Heart right ventricle (tissue), 16 donors: ENCODE measurements around the gene ZBTB46. TPM values are rescaled to one million over a fixed set of nuclear protein-coding genes. Genes with fewer than 3 reads are reported as not detected.

Experiments used
- ATAC-seq, 8 donors: fragments of 200-7000 bp; cut with Tn5 transposase; one replicate each; pipeline ENCODE4 v1.9.1; 2020; ENCODE audit warnings: mild to moderate bottlenecking in 8 of 8, moderate library complexity in 8 of 8, moderate number of reproducible peaks in 1 of 8
- DNase-seq, 2 donors: peaks; one replicate each; pipeline ENCODE4 v3.0.0-alpha.2; 2020
- H3K27ac ChIP-seq, 10 donors: fragments of 200-600 bp; sonication (generic) in 2 of 10; one replicate each; pipeline versions ENCODE4 v1.5.0 to v1.8.0; 2020 to 2022; ENCODE audit warnings: mild to moderate bottlenecking in 3 of 10
- H3K27me3 ChIP-seq, 7 donors: fragments of 200-600 bp; one replicate each; pipeline ENCODE4 v1.8.0; 2021 to 2022; ENCODE audit warnings: mild to moderate bottlenecking in 2 of 7
- H3K36me3 ChIP-seq, 9 donors: fragments of 200-600 bp; sonication (generic) in 1 of 9; one replicate each; pipeline versions ENCODE4 v1.5.0 to v1.8.0; 2020 to 2022; ENCODE audit warnings: mild to moderate bottlenecking in 2 of 9
- H3K4me1 ChIP-seq, 9 donors: fragments of 200-600 bp; sonication (generic) in 1 of 9; one replicate each; pipeline versions ENCODE4 v1.5.0 to v1.8.0; 2020 to 2022; ENCODE audit warnings: mild to moderate bottlenecking in 4 of 9
- H3K4me3 ChIP-seq, 10 donors: fragments of 200-600 bp; sonication (generic) in 2 of 10; one replicate each; pipeline versions ENCODE4 v1.5.0 to v1.8.0; 2020 to 2022; ENCODE audit warnings: mild to moderate bottlenecking in 7 of 10, moderate library complexity in 2 of 10
- H3K9me3 ChIP-seq, 11 donors: fragments of 200-600 bp in 10 of 11; sonication (generic) in 2 of 11; one replicate each; pipeline versions ENCODE4 v1.5.0 to v1.8.0; 2013 to 2022; ENCODE audit warnings: mild to moderate bottlenecking in 2 of 11, control low read depth in 1 of 11, moderate library complexity in 1 of 11
- WGBS, 2 donors: extraction: QIAGEN DNeasy Blood & Tissue Kit; methylation state at CpG; one replicate each; pipeline ENCODE4 v1.1.7; 2013; ENCODE audit warnings: inconsistent platforms in 1 of 2; 5-methylcytosine and 5-hydroxymethylcytosine counted together
- intact Hi-C, 10 donors: fragments of 100-400 bp; cut with DNase I; formaldehyde crosslinking; loops; one replicate each; pipeline versions ENCODE4 v1.11.1 to v1.14.2; 2022
- polyA plus RNA-seq, 2 donors: library from polyadenylated mRNA; stranded (reverse); fragments of 200-250 nt; gene quantifications; one replicate each; pipeline ENCODE4 v1.2.3, GENCODE V29; 2013
- total RNA-seq, 10 donors: library from RNA; stranded (reverse); fragmentation: NEBNext Ultra II Directional in 3 of 10; extraction: Animal tissue kit (Norgen Biotek cat#: 25700) in 3 of 10; gene quantifications; one replicate each; pipeline versions ENCODE4 v1.2.1 to v1.2.4, GENCODE V29; 2021 to 2023
- TF ChIP-seq, protein P1 (sequence below), 9 donors: fragments of 200-600 bp; sonication (generic) in 2 of 9; IDR thresholded peaks; one replicate each; pipeline versions ENCODE4 v1.5.0 to v1.8.0; 2021 to 2022; ENCODE audit warnings: antibody characterized with exemption in 9 of 9, mild to moderate bottlenecking in 5 of 9, moderate library complexity in 1 of 9
- donor health status: Arrhythmogenic right ventricular cardiomyopathy.
- donor health status: ischemic (EF 13 %, LVEDD 7.1; RV severe dilation, severe dysfunction).
- donor health status: healthy with polysubstance abuse.
- donor health status: DM: no; HTN: yes; CAD: no.
- donor health status: DM: no; HTN: no; CAD: no.
- donor health status: ischemic (EF 25% LVEDD 6.9; RV normal size, moderate dysfunction).
- donor health status: ischemic (EF 25% LVEDD 5.7; RV mildly dilated, moderate dysfunction).
- donor health status: healthy.
- donor health status: DM: yes; HTN: yes; CAD: no.
- donor health status: Ischemic cardiomyopathy.
- donor health status: ischemic (EF 35%, LVEDD 5.7; RV mildly dilated, moderate dysfunction).
- donor health status: nonischemic (EF 11% LVEDD 7.7; RV severe dilation, severe dysfunction).
- donor health status: DM: yes; HTN: yes; CAD: no.
- donor health status: PGD.
- donor health status: ischemic (EF 29% LVEDD 5.4; RV normal size, mild dysfunction).
- donor health status: nonischemic (EF 23%, LVEDD 6.1; RV moderate dilation, normal function).

Gene ZBTB46
- total and polyA plus RNA-seq, 12 donors = 5.6 to 25.4 (median 14.4) TPM

DNA sequence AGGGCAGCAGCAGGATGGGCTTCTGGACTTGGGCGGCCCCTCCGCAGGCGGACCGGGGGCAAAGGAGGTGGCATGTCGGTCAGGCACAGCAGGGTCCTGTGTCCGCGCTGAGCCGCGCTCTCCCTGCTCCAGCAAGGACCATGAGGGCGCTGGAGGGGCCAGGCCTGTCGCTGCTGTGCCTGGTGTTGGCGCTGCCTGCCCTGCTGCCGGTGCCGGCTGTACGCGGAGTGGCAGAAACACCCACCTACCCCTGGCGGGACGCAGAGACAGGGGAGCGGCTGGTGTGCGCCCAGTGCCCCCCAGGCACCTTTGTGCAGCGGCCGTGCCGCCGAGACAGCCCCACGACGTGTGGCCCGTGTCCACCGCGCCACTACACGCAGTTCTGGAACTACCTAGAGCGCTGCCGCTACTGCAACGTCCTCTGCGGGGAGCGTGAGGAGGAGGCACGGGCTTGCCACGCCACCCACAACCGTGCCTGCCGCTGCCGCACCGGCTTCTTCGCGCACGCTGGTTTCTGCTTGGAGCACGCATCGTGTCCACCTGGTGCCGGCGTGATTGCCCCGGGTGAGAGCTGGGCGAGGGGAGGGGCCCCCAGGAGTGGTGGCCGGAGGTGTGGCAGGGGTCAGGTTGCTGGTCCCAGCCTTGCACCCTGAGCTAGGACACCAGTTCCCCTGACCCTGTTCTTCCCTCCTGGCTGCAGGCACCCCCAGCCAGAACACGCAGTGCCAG, 134.3 kb downstream of the ZBTB46 start, which contains the start of gene TNFRSF6B:
TNFRSF6B (plus strand) TSS at position 25 of the 729 bp plus-strand sequence; CDS start at position 141, 116 bp downstream.
- no peaks in the 10 kb centered on the region for H3K9me3 ChIP-seq
- peaks cover 0 to 64% (median 5%) of the 10 kb centered on the region in 9 donors for H3K36me3 ChIP-seq
- peak in 6 of 8 donors; percentile 0 to 15 (median 2) for ATAC-seq
- DNase-seq = peak; percentile 5 to 26
- H3K4me1 ChIP-seq = peaks cover 22 to 64% (median 53%) of the 10 kb centered on the region in 9 donors
- TF ChIP-seq, protein P1, sequence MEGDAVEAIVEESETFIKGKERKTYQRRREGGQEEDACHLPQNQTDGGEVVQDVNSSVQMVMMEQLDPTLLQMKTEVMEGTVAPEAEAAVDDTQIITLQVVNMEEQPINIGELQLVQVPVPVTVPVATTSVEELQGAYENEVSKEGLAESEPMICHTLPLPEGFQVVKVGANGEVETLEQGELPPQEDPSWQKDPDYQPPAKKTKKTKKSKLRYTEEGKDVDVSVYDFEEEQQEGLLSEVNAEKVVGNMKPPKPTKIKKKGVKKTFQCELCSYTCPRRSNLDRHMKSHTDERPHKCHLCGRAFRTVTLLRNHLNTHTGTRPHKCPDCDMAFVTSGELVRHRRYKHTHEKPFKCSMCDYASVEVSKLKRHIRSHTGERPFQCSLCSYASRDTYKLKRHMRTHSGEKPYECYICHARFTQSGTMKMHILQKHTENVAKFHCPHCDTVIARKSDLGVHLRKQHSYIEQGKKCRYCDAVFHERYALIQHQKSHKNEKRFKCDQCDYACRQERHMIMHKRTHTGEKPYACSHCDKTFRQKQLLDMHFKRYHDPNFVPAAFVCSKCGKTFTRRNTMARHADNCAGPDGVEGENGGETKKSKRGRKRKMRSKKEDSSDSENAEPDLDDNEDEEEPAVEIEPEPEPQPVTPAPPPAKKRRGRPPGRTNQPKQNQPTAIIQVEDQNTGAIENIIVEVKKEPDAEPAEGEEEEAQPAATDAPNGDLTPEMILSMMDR (IDR thresholded peaks at IDR 0.05) = no peak
- peak within 1 kb of the TSS in 7 of 10 donors; percentile 2 to 42 (median 21) for H3K4me3 ChIP-seq
- H3K27me3 ChIP-seq = no peaks in the 10 kb centered on the region
- peak within 1 kb of the TSS in 9 of 10 donors; percentile 68 to 93 (median 77) for H3K27ac ChIP-seq
- intact Hi-C loops = no loop called here
- 25 to 35% methylated on average over 52 of the region's 52 CpGs for WGBS, 2 donors

DNA sequence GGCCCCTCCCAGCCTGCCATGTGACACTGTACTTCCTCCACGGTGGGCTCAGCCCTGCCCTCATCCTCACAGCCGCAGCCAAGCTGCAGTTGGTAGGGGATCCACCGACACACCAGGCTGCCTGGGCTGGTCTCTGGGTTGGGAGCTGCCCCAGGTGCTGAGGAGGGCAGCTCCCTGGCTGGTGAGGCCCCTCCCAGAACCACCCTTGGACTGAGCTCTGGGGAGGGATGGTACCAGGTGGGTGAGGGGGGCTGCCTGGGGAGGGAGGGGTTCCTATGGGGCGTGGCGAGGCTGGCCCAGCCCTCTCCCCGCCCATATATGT, 134.8 kb downstream of the ZBTB46 start:
- ATAC-seq (peak in 7 of 8 donors; percentile 1 to 37 (median 18)), DNase-seq (peak in 1 of 2 donors; percentile 12)
- Histone ChIP-seq H3K36me3 (peaks cover 0 to 60% (median 5%) of the 10 kb centered on the region in 9 donors), H3K4me1 (peaks cover 22 to 62% (median 53%) of the 10 kb centered on the region in 9 donors), H3K4me3 (peak overlapping the region in 5 of 10 donors; percentile 9 to 42 (median 30)), H3K9me3 (no peaks in the 10 kb centered on the region), H3K27me3 (no peaks in the 10 kb centered on the region), H3K27ac (peak overlapping the region in 9 of 10 donors; percentile 68 to 93 (median 77))
- WGBS, 2 donors = 42 to 47% methylated on average over 6 of the region's 6 CpGs
- intact Hi-C loops = no loop called here
- TF ChIP-seq, protein P1 (IDR thresholded peaks at IDR 0.05) = no peak

DNA sequence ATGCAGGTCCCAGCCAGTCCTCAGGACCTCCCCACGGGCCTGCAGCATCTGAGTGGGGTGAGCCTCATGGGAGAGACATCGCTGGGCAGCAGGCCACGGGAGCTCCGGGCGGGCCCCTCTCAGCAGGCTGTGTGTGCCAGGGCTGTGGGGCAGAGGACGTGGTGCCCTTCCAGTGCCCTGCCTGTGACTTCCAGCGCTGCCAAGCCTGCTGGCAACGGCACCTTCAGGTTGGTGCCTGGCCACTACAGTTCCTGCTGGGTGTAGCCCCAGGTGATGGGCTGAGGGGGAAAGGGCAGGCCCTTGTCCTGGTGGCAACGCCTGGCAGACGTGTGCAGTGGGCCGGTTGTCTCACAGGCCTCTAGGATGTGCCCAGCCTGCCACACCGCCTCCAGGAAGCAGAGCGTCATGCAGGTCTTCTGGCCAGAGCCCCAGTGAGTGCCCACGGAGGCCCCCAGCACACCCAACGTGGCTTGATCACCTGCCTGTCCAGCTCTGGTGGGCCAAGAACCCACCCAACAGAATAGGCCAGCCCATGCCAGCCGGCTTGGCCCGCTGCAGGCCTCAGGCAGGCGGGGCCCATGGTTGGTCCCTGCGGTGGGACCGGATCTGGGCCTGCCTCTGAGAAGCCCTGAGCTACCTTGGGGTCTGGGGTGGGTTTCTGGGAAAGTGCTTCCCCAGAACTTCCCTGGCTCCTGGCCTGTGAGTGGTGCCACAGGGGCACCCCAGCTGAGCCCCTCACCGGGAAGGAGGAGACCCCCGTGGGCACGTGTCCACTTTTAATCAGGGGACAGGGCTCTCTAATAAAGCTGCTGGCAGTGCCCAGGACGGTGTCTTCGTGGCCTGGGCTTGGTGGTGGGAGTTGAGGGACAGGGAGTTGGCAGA, 135.4 kb downstream of the ZBTB46 start:
- intact Hi-C loops = no loop called here
- TF ChIP-seq, protein P1 (IDR thresholded peaks at IDR 0.05) = peak in 1 of 9 donors; percentile 7
- no peaks in the 10 kb centered on the region for H3K9me3 ChIP-seq
- 59 to 68% methylated on average over 25 of the region's 25 CpGs for WGBS, 2 donors
- no peaks in the 10 kb centered on the region for H3K27me3 ChIP-seq
- peak; percentile 73 to 80 for DNase-seq
- no peak overlapping the region for H3K4me3 ChIP-seq
- peaks cover 22 to 64% (median 53%) of the 10 kb centered on the region in 9 donors for H3K4me1 ChIP-seq
- peak; percentile 36 to 82 (median 56) for ATAC-seq
- peak overlapping the region in 9 of 10 donors; percentile 68 to 93 (median 77) for H3K27ac ChIP-seq
- peaks cover 0 to 55% (median 5%) of the 10 kb centered on the region in 9 donors for H3K36me3 ChIP-seq
